AG09319 (cell line): ENCODE data around the gene CPNE6.

Source experiments
- DNase-seq: peaks from one replicate; pipeline ENCODE4 v3.0.0-alpha.2; 2010; ENCODE audit warnings: low read depth; ENCODE audit errors: extremely low read depth
- TF ChIP-seq, protein P1 (sequence below): IDR thresholded peaks from 2 replicates; pipeline ENCODE4 v1.5.1; 2011; ENCODE audit warnings: low read depth, mild to moderate bottlenecking, inconsistent platforms, low read length, moderate library complexity

The CPNE6 gene

GRCh38 chr14:24116128-24116814 is 44.9 kb downstream of the CPNE6 start:
- TF ChIP-seq, protein P1, sequence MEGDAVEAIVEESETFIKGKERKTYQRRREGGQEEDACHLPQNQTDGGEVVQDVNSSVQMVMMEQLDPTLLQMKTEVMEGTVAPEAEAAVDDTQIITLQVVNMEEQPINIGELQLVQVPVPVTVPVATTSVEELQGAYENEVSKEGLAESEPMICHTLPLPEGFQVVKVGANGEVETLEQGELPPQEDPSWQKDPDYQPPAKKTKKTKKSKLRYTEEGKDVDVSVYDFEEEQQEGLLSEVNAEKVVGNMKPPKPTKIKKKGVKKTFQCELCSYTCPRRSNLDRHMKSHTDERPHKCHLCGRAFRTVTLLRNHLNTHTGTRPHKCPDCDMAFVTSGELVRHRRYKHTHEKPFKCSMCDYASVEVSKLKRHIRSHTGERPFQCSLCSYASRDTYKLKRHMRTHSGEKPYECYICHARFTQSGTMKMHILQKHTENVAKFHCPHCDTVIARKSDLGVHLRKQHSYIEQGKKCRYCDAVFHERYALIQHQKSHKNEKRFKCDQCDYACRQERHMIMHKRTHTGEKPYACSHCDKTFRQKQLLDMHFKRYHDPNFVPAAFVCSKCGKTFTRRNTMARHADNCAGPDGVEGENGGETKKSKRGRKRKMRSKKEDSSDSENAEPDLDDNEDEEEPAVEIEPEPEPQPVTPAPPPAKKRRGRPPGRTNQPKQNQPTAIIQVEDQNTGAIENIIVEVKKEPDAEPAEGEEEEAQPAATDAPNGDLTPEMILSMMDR: no peak
- DNase-seq: no peak

- TF ChIP-seq, protein P1: no peak
- no peak for DNase-seq
These were observed 45.8 kb downstream of the CPNE6 start for GRCh38 chr14:24117179-24117578.

- TF ChIP-seq, protein P1: no peak
- DNase-seq: no peak
These were observed 48.3 kb downstream of the CPNE6 start for GRCh38 chr14:24119691-24120090.

- TF ChIP-seq, protein P1: no peak
- no peak for DNase-seq
These were observed 49.8 kb downstream of the CPNE6 start for GRCh38 chr14:24121210-24121609.

GRCh38 chr14:24122416-24122815 is 51.1 kb downstream of the CPNE6 start:
- no peak for DNase-seq
- TF ChIP-seq, protein P1: no peak

- DNase-seq: no peak
These were observed 51.5 kb downstream of the CPNE6 start for GRCh38 chr14:24122898-24123297.

More at GRCh38 chr14:24122898-24123297, 51.5 kb downstream of the CPNE6 start:
- TF ChIP-seq, protein P1: no peak
